Activated CD8-positive, alpha-beta T cell treated with anti-CD3 and anti-CD28 coated beads, Interleukin-2, amount 10 ng/mL, durations not matched to agents 7 days and 5 days (primary cell): ENCODE data around the gene INTS7. TPM values are rescaled to one million over a fixed set of nuclear protein-coding genes. Genes with fewer than 3 reads are reported as not detected.
"Not testable (repeated sequence)": the region's sequence is repeated elsewhere in the genome, so short reads cannot be mapped to it uniquely, and the experiment has no call there.

Experiments
- ATAC-seq: fragments of 150-1000 bp; cut with Tn5 transposase; one replicate; pipeline ENCODE4 v1.10.0; 2021; ENCODE audit warnings: moderate library complexity
- CTCF ChIA-PET: fragments of 350-600 bp; sonication (Branson Sonifier 250); formaldehyde crosslinking; loops from one replicate; lab custom pipeline; 2021; ENCODE audit warnings: antibody characterized with exemption; lab: Charles Lee
- POLR2A ChIA-PET: fragments of 350-600 bp; sonication (Branson Sonifier 250); formaldehyde crosslinking; loops from one replicate; lab custom pipeline; 2021; ENCODE audit warnings: antibody characterized with exemption; lab: Charles Lee
- DNase-seq: peaks from one replicate; pipeline ENCODE4 v3.0.0-alpha.2; 2020
- H3K27ac Mint-ChIP-seq: one replicate; pipeline ENCODE4 v1.8.0; 2021; ENCODE audit warnings: mild to moderate bottlenecking, mixed read lengths
- H3K27me3 Mint-ChIP-seq: one replicate; pipeline ENCODE4 v1.8.0; 2021; ENCODE audit warnings: low read depth, mixed read lengths
- H3K36me3 Mint-ChIP-seq: one replicate; pipeline ENCODE4 v1.8.0; 2021; ENCODE audit warnings: low read depth, mixed read lengths
- H3K4me1 Mint-ChIP-seq: one replicate; pipeline ENCODE4 v1.8.0; 2021; ENCODE audit warnings: low read depth, mixed read lengths
- H3K4me3 Mint-ChIP-seq: one replicate; pipeline ENCODE4 v1.8.0; 2021; ENCODE audit warnings: mild to moderate bottlenecking, mixed read lengths
- H3K9me3 Mint-ChIP-seq: one replicate; pipeline ENCODE4 v1.8.0; 2022; ENCODE audit warnings: mixed read lengths; ENCODE audit not compliant: insufficient read depth
- total RNA-seq, 2 experiments: library from RNA; stranded (reverse); gene quantifications; one replicate each; pipeline ENCODE4 v1.2.3, GENCODE V29; 2021

The INTS7 gene
- total RNA-seq, 2 experiments from 2014 or later: 31.8 to 32.1 TPM

DNA sequence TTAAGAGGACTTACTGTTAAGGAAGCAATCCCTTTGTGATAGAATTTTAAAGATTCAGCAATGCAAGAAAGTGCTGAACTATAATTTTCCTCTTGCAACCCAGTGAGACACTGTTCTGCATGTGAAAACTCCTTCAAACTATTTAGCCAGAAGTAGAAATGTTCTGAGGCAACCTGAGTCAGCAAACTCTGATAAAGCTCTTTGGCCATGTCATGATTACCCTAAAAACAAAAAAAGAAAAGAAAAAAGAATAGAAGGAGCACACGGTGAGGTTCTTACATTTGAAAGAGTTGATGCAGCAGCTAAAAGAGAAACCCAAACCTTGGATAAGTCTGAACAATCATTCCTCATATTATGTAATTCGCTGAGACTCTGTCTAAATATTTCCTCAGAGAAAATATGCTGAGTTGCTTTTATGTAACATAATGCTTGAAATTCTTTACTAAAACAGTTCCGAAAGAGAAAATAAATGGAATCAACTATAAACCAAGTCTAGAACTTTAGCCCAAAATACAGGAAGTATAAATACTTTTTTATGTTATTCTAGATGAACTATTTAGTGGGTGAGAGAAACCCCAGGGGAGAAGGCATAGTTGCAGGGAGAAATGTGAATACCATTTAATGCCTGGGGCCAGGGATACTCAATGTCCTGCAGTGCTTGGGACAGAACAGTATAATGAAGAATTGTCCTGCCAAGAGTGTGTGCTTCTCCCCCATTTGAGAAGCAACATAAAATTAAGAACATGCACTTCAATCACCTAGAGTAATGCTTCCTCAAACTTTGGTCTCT lies 60.0 kb downstream of the INTS7 start:
- Mint-ChIP-seq H3K36me3 (peaks cover 49% of the 10 kb centered on the region), H3K9me3 (no peaks in the 10 kb centered on the region), H3K4me3 (no peak overlapping the region), H3K27ac (no peak overlapping the region), H3K27me3 (no peaks in the 10 kb centered on the region), H3K4me1 (peaks cover 3% of the 10 kb centered on the region)
- DNase-seq (no peak), ATAC-seq (no peak)
- ChIA-PET POLR2A (no interaction called here), CTCF (no interaction called here)

DNA sequence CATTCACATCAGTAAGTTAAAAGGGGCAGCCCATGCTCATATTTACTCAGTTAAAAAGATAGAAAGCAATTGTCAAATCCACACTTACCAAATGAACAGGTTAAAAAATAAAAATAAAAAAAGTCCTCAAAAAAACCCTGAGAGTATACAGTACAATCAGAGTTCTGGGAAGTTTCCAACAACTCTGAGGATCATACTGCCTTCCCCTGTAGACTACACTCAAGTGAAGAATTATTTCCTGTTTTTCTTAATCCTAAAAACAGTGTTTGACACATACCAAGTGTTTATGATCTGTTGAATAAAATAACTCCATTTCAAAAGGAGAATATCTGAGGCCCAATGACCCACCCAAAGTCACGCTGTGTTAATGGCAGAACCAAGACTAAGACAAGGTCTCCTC lies 61.8 kb downstream of the INTS7 start:
- DNase-seq (no peak), ATAC-seq (no peak)
- Mint-ChIP-seq H3K9me3 (no peaks in the 10 kb centered on the region), H3K27ac (no peak overlapping the region), H3K4me3 (no peak overlapping the region), H3K27me3 (no peaks in the 10 kb centered on the region), H3K36me3 (peaks cover 44% of the 10 kb centered on the region), H3K4me1 (peaks cover 3% of the 10 kb centered on the region)
- ChIA-PET POLR2A (no interaction called here), CTCF (no interaction called here)

DNA sequence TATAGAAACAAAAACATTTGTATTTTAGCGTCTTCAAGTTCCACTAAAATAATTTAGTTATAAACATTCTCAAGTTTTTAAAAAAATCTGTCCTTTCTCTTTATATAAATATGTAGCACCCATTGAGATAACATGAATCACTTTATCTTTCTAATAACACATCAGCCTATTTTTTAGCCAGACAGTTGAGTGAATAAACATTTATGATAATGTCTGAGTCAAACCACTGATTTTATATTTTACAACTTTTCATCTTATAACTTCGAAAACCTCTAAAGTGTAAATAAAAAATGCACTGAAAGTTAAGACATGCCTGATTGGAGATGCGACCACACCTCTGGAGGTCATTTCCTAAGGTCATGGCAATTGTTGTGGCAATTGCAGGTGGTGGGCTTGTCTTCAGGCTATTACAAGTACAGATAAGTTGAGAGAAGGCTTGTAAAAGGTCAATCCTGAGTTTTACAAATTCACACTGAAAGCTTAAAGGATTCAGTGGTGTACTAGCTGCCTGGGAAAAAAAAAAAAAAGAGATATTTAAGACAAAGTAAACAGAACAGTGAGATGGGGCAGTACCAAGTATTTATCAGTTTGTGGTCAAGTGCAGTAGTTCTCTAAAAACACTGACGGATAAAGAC lies 67.0 kb downstream of the INTS7 start:
- Mint-ChIP-seq H3K9me3 (no peaks in the 10 kb centered on the region), H3K4me1 (no peaks in the 10 kb centered on the region), H3K27me3 (no peaks in the 10 kb centered on the region), H3K4me3 (no peak overlapping the region), H3K36me3 (peaks cover 53% of the 10 kb centered on the region), H3K27ac (no peak overlapping the region)
- ATAC-seq (no peak), DNase-seq (no peak)
- POLR2A ChIA-PET: no interaction called here
- CTCF ChIA-PET: interaction anchor here (0.6 to 0.7 kb wide), 2 partner anchors 288 to 424 kb away, joined by 3 read pairs; no protein-coding TSS in a partner anchor

DNA sequence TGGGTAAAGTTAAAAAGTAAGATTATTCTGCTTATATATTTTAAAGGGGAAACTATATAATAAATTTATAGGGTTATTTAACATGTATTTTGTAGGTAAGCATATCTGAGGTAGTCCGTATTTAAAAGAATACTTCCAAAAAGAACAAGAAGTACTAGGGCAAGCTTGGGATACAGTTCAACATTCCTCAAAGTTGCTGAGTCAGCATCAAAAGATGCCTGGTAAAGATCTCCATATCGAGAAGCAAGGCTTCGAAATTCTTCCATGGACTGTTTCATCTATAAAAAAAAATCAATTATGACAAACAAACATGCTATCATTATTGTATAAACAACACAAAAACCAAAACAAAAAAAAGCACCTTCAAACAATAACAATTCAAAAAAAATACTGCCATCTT lies 67.7 kb downstream of the INTS7 start:
- H3K4me1 Mint-ChIP-seq: no peaks in the 10 kb centered on the region
- no peaks in the 10 kb centered on the region for H3K9me3 Mint-ChIP-seq
- H3K27ac Mint-ChIP-seq: no peak overlapping the region
- H3K36me3 Mint-ChIP-seq: peaks cover 59% of the 10 kb centered on the region
- CTCF ChIA-PET: no interaction called here
- ATAC-seq (no peak), DNase-seq (no peak)
- H3K27me3 Mint-ChIP-seq: no peaks in the 10 kb centered on the region
- H3K4me3 Mint-ChIP-seq: no peak overlapping the region
- POLR2A ChIA-PET: no interaction called here

DNA sequence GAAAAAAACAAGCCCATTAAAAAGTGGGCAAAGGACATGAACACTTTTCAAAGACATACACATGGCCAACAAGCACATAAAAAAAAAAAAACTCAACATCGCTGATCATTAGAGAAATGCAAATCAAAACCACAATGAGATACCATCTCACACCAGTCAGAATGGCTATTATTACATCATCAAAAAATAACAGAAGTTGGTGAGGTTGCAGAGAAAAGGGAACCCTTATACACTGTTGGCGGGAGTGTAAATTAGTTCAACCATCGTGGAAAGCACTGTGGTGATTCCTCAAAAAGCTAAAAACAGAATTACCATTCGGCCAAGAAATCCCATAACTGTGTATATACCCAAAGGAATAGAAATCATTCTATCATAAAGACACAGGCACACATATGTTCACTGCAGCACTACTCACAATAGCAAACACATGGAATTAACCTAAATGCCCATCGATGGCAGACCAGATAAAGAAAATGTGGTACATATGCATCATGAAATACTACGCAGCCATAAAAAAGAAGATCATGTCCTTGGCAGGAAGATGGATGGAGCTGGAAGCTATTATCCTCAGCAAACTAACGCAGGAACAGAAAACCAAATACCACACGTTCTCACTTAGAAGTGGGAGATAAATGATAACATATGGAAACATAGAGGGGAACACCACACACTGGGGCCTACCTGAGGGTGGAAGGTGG lies 70.1 kb downstream of the INTS7 start:
- DNase-seq (no peak), ATAC-seq (no peak)
- Mint-ChIP-seq H3K27me3 (no peaks in the 10 kb centered on the region), H3K4me3 (no peak overlapping the region), H3K9me3 (no peaks in the 10 kb centered on the region), H3K4me1 (no peaks in the 10 kb centered on the region), H3K27ac (no peak overlapping the region), H3K36me3 (peaks cover 67% of the 10 kb centered on the region)
- ChIA-PET POLR2A (no interaction called here), CTCF (no interaction called here)

DNA sequence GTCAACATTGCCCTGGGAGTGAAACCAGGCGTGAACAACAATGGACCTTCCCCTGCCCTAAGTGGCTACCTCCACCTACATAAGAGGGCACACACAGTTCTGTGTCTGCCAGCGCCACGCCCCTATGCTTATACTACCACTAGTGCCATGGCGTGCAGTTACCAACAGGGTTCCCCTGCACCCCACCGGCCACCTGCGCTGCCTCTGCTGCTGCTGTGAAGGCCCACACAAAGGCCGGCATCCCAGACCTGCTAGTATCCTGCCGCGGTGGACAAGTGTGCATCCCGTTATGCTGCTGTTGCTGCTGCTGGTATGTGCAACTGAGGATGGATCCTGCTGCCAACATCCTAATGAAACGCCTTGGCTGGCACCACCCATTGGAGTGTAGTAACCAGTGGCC lies 75.7 kb downstream of the INTS7 start:
- H3K36me3 Mint-ChIP-seq: peaks cover 77% of the 10 kb centered on the region
- H3K27me3 Mint-ChIP-seq: no peaks in the 10 kb centered on the region
- ATAC-seq (no peak), DNase-seq (no peak)
- ChIA-PET POLR2A (no interaction called here), CTCF (no interaction called here)
- no peaks in the 10 kb centered on the region for H3K9me3 Mint-ChIP-seq
- H3K4me3 Mint-ChIP-seq: no peak overlapping the region
- H3K4me1 Mint-ChIP-seq: no peaks in the 10 kb centered on the region
- H3K27ac Mint-ChIP-seq: no peak overlapping the region

DNA sequence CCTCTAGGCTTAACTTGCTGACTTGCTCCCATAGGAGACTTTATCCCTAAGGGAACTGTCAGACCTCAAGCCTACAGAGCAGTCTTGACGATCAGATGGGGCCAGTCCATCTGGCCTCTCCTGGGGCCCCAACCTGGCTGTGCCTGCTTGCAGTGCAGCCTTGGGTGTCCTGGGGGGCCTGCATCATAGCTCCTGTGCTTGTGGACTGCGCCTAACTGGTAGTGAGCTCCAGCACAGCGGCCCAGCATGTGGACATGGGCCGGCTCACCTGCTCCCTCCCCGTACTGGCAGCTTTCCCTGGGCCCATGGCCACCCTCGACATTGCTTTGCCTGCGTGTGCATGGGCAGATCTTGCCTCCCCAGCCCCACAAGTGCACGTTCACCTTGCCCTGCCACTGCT lies 76.1 kb downstream of the INTS7 start:
- DNase-seq (no peak), ATAC-seq (no peak)
- H3K27ac Mint-ChIP-seq: no peak overlapping the region
- POLR2A ChIA-PET: no interaction called here
- CTCF ChIA-PET: no interaction called here
- H3K4me1 Mint-ChIP-seq: no peaks in the 10 kb centered on the region
- H3K4me3 Mint-ChIP-seq: no peak overlapping the region
- no peaks in the 10 kb centered on the region for H3K27me3 Mint-ChIP-seq
- H3K9me3 Mint-ChIP-seq: no peaks in the 10 kb centered on the region
- H3K36me3 Mint-ChIP-seq: peaks cover 74% of the 10 kb centered on the region

DNA sequence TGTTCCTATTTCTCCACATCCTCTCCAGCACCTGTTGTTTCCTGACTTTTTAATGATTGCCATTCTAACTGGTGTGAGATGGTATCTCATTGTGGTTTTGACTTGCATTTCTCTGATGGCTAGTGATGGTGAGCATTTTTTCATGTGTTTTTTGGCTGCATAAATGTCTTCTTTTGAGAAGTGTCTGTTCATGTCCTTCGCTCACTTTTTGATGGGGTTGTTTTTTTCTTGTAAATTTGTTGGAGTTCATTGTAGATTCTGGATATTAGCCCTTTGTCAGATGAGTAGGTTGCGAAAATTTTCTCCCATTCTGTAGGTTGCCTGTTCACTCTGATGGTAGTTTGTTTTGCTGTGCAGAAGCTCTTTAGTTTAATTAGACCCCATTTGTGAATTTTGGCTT lies 81.3 kb downstream of the INTS7 start:
- DNase-seq, H3K4me1 Mint-ChIP-seq, H3K9me3 Mint-ChIP-seq, H3K27ac Mint-ChIP-seq, ATAC-seq, POLR2A ChIA-PET, H3K27me3 Mint-ChIP-seq, CTCF ChIA-PET, H3K4me3 Mint-ChIP-seq: not testable (repeated sequence)
- H3K36me3 Mint-ChIP-seq: peaks cover 41% of the 10 kb centered on the region

DNA sequence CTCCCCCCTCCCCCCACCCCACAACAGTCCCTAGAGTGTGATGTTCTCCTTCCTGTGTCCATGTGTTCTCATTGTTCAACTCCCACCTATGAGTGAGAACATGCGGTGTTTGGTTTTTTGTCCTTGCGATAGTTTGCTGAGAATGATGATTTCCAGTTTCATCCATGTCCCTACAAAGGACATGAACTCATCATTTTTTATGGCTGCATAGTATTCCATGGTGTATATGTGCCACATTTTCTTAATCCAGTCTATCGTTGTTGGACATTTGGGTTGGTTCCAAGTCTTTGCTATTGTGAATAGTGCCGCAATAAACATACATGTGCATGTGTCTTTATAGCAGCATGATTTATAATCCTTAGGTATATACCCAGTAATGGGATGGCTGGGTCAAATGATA lies 81.8 kb downstream of the INTS7 start:
- H3K4me3 Mint-ChIP-seq, DNase-seq, CTCF ChIA-PET, H3K9me3 Mint-ChIP-seq, POLR2A ChIA-PET, H3K4me1 Mint-ChIP-seq, ATAC-seq, H3K27me3 Mint-ChIP-seq, H3K27ac Mint-ChIP-seq: not testable (repeated sequence)
- peaks cover 38% of the 10 kb centered on the region for H3K36me3 Mint-ChIP-seq

DNA sequence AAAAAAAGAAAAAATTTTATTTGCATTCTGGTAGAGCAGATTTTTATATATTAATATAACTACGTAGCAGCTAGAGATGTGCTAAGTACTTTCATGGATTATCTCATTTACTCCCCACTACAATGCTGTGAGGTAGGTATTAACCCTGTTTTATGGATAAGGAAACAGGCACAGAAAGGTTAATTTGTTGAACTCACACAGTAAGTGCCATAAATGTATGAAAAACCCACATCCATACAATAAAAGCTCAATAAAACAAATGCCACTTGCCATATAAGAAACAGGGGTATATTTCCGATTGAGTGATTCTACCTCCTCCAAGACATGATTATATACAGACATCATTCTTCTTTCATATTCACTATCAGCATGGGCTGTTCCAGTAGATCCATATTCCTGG lies 83.1 kb downstream of the INTS7 start:
- POLR2A ChIA-PET: interaction anchor here (0.7 to 0.8 kb wide), 2 partner anchors 33 to 428 kb away, joined by 3 read pairs; no protein-coding TSS in a partner anchor

DNA sequence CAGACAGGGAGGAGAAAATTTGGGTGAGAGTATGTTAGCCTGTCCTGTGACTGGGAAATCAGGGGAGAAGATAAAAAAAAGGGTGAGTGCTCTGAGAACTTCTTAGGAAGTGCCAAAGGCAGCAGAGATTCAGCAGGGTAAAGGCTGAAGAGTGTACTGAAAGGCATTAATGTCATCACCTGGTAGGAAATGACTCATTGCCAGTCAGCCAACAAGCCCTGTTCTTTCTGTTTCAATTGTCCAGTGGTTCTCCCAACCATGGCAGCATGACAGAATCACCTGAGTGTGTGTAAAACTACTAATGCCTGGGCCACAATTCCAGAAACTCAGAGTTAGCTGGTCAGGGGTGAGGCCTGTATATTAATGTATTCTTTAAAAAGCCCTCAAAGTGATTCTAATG lies 83.5 kb downstream of the INTS7 start:
- ChIA-PET POLR2A (interaction anchor here (0.7 kb wide), 1 partner anchor 428 kb away, joined by 3 read pairs; no protein-coding TSS in a partner anchor), CTCF (interaction anchor here (0.9 kb wide), 1 partner anchor 11 kb away, joined by 3 read pairs; no protein-coding TSS in a partner anchor)
- peak; percentile 34 for DNase-seq
- Mint-ChIP-seq H3K4me3 (no peak overlapping the region), H3K27me3 (no peaks in the 10 kb centered on the region), H3K4me1 (peaks cover 3% of the 10 kb centered on the region), H3K36me3 (peaks cover 27% of the 10 kb centered on the region), H3K27ac (peak overlapping the region; percentile 40), H3K9me3 (no peaks in the 10 kb centered on the region)
- peak; percentile 86 for ATAC-seq

More for the DNA sequence above, 83.1 kb downstream of the INTS7 start:
- H3K9me3 Mint-ChIP-seq: no peaks in the 10 kb centered on the region
- no peak overlapping the region for H3K27ac Mint-ChIP-seq
- H3K27me3 Mint-ChIP-seq: no peaks in the 10 kb centered on the region
- no peak overlapping the region for H3K4me3 Mint-ChIP-seq
- ATAC-seq: no peak
- CTCF ChIA-PET: interaction anchor here (0.9 to 1.2 kb wide), 2 partner anchors 11 to 13 kb away, joined by 3 to 4 read pairs; no protein-coding TSS in a partner anchor
- DNase-seq: no peak
- peaks cover 32% of the 10 kb centered on the region for H3K36me3 Mint-ChIP-seq
- peaks cover 3% of the 10 kb centered on the region for H3K4me1 Mint-ChIP-seq

DNA sequence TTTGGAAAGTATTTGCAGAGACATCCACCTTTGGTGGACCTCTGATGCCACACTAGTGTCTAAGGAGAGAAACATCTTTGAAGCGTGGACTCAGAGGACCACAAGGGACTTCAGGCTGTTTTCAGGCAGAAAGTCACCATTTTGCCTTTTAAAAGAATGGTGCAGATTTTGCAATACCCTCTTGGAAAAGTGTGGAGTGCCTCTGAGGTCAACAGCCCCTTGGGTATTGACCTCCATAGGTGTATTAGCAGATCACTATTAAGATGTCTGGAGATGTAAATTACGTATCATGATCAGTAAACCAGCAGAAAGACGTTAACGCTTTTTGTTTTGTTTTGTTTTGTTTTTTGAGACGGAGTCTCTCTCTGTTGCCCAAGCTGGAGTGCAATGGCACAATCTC lies 87.0 kb downstream of the INTS7 start:
- no peaks in the 10 kb centered on the region for H3K27me3 Mint-ChIP-seq
- DNase-seq (no peak), ATAC-seq (no peak)
- CTCF ChIA-PET: no interaction called here
- H3K4me3 Mint-ChIP-seq: no peak overlapping the region
- no peaks in the 10 kb centered on the region for H3K9me3 Mint-ChIP-seq
- no peak overlapping the region for H3K27ac Mint-ChIP-seq
- peaks cover 3% of the 10 kb centered on the region for H3K4me1 Mint-ChIP-seq
- H3K36me3 Mint-ChIP-seq: peaks cover 21% of the 10 kb centered on the region
- POLR2A ChIA-PET: no interaction called here
